GM12801 (cell line): ENCODE data around the gene NSD2.

Experiments used
- CTCF ChIP-seq: IDR thresholded peaks from one replicate; pipeline ENCODE4 v1.5.1; 2011; ENCODE audit warnings: control low read depth; ENCODE audit not compliant: insufficient read length; ENCODE audit errors: extremely low read depth

Gene NSD2

GRCh38 chr4:1856071-1856942 lies 14.9 kb upstream of the NSD2 start, which contains the start of gene LETM1:
Gene LETM1, minus strand, starts transcription at chr4:1856156. Its CDS starts 206 bp downstream, at chr4:1855950.
- no peak for TF ChIP-seq CTCF

DNA sequence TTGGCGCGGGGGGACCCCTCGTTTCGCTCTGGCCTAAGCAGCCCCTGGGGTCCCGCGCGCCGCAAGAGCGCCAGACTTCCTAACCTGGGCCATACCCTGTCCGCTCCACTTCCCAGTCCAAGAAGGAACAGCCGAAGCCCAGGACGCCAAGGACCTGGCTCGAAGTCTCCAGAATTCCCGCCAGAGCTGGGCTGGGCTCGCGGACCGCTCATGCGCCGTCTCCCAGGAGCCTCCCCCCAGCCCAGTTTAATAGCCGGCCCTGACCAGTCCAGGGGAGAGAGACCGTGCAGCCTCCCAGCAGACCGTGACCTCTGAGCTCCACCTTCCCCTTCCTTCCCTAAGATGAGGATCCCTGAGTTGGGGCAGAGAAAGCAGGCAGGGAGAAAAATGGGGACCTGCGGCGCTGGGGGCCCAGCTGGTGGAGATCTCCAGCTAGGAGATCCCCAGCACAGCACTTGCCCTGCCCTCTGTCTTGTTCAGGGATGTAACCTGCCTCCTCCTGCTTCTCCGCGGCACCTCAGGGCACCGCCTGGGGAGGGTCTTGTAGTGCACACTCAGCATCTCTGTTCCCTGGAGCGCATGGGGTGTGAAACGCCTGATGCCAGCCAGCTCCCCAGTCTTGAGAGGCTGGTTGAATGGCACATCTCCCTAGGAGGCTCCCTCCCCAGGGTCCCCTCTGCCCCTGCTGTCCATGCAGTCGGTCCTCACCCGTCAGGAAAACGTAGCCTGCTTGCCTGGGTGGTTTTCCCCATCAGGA lies 14.1 kb upstream of the NSD2 start:
- TF ChIP-seq CTCF, result no peak

GRCh38 chr4:1857931-1858330 lies 13.3 kb upstream of the NSD2 start:
- no peak for TF ChIP-seq CTCF

GRCh38 chr4:1859389-1859753 lies 11.8 kb upstream of the NSD2 start:
- no peak for TF ChIP-seq CTCF

GRCh38 chr4:1862055-1862911 lies 8.9 kb upstream of the NSD2 start:
- TF ChIP-seq CTCF, result no peak

GRCh38 chr4:1862961-1863296 lies 8.3 kb upstream of the NSD2 start:
- no peak for TF ChIP-seq CTCF
